GM18517 (cell line): ENCODE measurements around the gene KRTAP4-4.
"Not testable (repeated sequence)": the region's sequence is repeated elsewhere in the genome, so short reads cannot be mapped to it uniquely, and the experiment has no call there.

Source experiments
- ATAC-seq: cut with Tn5 transposase; IDR thresholded peaks from one replicate; pipeline ENCODE4 v1.9.1; 2021; ENCODE audit warnings: mild to moderate bottlenecking, moderate library complexity; ENCODE audit not compliant: unreplicated experiment

Gene KRTAP4-4

DNA sequence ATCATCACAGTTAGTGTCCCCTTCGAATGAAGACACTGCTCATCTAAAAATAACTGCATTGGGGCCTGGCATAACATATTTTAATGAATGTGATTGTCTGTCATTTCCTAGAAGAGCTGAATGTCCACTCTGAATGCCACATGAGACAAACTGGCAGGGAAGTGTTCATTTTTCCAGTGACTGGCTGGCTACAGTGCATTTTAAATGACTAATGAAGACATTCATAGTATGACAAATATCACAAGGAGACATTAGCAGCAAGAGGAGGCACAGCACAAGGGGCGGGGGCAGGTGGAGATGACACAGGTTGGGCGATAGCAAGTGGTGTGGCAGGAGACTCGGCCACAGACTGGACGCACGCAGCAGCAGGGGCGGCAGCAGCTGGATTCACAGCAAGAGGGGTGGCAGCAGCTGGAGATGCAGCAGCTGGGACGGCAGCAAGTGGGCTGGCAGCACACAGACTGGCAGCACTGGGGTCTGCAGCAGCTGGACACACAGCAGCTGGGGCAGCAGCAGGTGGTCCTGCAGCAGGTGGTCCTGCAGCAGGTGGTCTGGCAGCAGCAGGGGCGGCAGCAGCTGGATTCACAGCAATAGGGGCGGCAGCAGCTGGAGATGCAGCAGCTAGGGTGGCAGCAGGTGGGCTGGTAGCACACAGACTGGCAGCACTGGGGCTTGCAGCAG lies 11.4 kb downstream of the KRTAP4-4 start:
- not testable (repeated sequence) for ATAC-seq

DNA sequence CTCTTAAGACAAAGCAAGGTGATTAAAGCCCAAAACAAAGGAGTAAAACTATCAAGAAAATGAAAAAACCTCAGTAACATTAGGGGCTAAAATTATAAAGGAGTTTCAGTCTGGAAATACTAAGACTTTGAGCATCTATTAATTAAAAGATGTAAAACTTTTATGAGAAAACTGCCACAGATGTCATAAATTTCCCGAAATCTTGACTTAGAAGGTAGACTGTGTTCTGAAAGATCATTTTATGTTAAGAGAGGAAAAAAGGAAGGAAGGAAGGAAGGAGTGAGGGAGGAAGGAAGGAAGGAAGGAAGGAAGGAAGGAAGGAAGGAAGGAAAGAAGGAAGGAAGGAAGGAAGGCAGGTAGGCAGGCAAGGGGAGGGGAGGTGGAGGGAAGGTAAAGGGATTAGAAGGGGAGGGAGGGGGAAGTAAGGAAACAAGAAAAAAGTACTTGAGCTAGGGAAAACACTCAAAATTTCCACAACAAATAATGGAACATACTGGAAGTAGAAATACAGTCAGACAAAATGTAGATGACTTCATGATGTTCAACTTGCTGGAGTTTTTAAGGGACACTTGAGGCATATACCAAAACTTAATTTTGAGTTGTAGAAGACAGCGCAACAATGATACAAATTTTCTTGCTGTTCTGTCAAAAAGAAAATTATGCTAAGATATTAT lies 12.9 kb downstream of the KRTAP4-4 start:
- no peak for ATAC-seq

DNA sequence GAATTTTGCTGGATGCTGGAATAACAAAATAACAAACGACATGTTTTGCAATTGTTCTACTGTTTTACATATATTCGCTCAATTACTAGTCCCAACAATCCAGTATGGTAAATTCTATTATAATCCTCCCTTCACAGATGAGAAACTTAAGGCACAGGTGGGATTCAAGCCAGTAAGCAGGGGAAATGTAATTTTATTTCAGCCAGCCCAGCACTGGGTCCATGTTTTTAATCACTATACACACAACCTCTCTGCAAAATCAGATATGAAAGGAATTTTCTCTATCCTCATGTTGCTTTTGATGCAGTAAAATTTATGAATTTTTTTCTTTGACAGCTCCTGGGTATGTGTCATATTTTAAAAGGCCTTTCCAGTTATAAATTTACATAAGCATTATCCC lies 15.3 kb downstream of the KRTAP4-4 start:
- no peak for ATAC-seq

DNA sequence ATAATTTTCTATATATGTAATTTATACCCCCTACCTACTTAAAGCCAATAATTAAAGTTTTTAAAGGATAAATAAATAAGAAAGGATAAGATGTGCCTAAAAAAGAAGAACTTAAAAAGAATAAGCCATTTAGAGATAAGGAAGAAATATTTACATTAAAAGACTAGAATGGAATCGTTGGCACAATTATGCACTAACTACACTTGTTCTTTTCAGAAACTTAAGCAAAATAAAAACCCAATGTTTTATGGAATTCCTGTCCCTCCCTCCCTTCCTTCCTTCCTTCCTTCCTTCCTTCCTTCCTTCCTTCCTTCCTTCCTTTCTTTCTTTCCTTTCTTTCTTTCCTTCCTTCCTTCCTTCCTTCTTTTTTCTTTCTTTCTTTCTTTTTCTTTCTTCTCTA lies 15.7 kb downstream of the KRTAP4-4 start:
- ATAC-seq = no peak

DNA sequence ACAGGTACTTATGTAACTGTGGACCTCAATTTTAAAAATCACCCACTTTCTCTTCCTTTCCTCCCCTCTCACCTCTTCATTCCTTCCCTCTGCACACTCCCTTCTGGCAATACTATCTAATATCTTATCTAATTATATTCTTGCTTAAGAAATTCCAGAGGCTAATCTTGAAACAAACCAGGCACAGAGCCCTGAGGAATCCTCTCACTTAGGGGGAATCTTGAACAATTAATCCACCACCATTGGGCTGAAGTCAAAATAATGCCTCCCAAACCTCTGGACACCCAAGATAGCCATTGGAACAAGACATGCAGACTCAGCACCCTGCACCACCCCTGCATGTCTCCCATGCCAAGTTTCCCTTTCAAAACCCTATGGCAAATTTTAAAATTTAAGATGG lies 19.2 kb downstream of the KRTAP4-4 start:
- ATAC-seq = no peak

DNA sequence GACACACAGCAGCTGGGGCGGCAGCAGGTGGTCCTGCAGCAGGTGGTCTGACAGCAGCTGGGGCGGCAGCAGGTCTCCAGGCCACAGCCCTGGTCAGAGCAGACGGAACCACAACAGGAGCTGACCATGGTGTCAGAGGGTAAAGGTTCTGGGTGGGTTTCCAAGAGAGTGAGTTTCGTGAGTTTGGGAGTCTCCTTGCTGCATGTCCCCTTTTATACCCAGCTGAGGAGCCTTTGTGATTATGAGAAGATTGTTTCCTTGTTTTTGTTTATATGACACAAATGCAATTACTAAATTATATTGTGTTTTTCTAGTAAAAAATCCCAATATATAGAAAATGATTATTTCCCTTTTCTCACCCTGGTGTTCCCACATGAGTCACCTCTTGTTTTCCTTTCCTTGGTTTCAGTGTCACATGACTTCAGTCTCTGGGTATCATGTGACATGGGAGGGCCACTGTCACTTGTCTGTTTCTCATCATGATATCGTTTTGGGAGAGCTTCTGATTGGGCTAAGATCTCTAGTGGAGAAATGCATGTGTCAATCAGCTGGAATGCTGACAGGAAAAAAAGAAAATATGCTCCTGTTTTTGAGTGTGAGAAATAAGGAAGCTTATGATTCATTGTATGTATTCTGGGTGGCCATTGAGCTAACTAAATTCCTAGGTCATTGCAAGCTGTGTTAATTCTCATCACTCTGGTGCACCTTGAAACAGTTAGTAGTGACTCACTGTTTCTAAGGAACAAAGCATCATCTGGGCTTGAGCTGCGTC lies 20.0 kb downstream of the KRTAP4-4 start, which contains the start of gene KRTAP4-6:
TSS of gene KRTAP4-6 (minus strand) at position 185 of the 772 bp plus-strand sequence. CDS start at position 128, 57 bp downstream.
- no peak for ATAC-seq

DNA sequence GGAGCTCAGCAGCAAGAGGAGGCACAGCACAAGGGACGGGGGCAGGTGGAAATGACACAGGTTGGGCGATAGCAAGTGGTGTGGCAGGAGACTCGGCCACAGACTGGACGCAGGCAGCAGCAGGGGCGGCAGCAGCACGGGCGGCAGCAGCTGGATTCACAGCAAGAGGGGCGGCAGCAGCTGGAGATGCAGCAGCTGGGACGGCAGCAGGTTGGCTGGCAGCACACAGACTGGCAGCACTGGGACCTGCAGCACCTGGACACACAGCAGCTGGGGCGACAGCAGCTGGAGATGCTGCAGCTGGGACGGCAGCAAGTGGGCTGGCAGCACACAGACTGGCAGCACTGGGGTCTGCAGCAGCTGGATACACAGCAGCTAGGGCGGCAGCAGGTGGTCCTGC lies 20.7 kb downstream of the KRTAP4-4 start:
- ATAC-seq = not testable (repeated sequence)

DNA sequence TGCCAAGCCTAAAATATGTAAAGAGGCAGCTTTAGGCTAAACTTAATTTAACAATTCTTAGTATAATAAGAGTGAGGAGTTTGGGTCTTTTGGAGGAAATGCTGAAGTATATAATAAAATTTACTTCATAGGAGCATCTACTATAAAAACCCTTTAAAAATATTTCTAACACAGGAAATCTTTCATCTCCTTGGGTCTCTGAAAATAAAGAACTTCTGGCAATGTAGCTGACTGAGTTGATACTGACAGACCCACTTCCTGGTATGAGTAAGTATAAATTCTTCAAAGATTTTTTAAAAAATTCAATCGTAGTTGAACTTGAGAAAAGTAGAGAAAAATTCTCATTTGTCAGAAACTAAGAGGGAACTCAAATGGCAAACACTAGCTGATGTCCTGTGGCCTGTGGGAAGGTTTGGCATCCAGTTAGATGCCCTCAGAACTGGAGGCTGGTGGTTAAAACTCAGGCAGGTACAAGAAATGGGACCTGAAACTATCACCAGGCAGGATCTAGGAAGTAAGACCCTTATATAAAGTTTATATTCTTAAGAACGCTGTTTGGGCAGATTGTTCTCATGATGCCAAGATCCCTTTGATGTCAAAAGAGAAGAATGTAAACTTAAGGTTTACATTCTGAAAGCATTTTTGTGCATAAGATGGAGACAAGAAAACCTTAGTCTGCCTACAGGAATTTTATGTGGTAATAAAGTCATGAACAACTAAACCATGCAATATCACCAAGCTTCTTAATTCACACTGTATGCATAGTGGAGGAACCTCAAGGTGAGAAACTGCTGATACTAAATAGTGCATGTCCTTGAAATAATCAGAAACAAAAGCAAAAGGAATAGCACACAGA lies 26.4 kb downstream of the KRTAP4-4 start:
- ATAC-seq = no peak

DNA sequence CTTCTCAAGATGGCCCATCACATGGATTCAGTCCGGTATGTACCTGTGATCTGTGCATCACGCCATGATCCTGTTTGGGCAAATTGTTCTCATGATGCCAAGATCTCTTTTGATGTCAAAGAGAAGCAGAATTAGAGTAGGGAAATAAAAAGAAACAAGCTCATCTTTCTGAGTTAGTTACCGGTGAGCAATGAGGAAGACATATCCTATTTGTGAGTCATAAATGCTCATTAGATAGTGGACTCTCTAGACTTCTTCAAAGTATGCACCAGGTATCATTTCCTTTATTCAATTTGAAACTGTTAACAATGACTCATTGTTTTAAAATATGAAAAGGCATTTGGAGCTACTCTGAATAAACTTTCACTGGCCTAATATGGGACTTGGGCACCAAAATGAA lies 28.6 kb downstream of the KRTAP4-4 start:
- no peak for ATAC-seq

DNA sequence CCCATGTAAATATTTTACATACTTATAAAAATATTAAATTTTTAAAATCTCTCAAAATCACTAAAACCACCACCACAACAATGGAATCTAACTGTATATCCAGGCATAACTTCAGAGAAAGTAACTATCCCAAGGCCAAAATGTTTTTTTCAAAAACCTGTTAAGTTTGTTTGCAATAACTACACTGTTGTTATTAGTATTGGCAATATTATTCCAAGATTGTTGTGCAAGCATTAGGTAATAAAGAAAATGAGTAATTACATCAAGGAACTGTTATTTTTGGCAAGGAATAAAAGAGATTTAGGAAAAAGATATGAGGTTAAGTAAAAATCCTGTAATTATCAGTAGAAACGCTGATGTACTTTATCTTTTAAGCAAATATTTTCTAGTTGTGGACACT lies 33.2 kb downstream of the KRTAP4-4 start:
- no peak for ATAC-seq

DNA sequence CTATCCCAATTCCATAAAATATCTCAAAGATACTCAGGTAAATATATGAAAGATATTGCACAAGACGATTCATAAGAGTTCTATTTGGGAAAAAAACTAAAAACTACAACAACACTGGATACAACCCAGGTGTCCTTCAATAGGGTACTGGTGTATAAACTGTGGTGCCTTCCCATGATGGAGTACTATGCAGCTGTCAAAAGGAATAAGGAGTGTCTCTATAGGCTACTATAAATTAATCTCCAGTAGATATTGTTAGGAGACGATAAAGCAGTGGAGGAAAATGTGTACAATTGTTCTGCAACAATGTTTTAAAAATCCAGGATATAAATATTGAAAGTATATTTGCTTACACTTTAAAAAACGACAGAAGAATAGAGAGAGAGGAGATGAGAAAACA lies 34.1 kb downstream of the KRTAP4-4 start:
- no peak for ATAC-seq

DNA sequence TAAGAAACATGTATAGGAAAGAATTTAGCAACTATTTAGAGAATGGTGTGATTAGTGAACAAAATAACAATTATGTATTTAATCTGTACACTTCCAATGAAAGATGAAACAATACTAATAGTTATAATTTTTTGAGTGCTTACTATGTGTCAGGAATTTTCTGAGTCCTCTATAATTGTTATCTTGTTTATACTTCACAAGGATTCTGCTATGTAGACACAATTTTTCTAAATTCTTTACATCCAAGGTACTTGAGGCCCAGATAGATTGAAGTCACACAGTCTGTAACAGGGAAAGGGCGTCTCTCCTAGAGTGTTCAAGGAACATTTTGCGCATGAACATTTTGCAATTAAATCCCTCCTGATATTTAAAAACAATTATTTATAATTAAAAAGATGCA lies 35.5 kb downstream of the KRTAP4-4 start:
- no peak for ATAC-seq

DNA sequence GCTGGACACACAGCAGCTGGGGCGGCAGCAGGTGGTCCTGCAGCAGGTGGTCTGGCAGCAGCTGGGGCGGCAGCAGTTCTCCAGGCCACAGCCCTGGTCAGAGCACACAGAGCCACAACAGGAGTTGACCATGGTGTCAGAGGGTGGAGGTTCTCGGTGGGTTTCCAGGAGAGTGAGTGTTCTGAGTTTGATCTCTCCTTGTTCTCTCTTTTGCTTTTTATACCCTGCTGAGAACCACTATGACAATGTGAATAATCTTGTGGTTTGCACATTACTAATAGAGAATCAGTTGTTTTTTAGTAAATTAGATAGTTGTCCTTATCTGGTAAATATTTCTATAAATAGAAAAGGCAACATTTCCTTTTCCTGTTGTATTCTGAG lies 36.6 kb downstream of the KRTAP4-4 start, which contains the start of gene KRTAP4-12:
TSS of gene KRTAP4-12 (minus strand) at position 192 of the 381 bp plus-strand sequence. CDS start at position 132, 60 bp downstream.
- not testable (repeated sequence) for ATAC-seq

DNA sequence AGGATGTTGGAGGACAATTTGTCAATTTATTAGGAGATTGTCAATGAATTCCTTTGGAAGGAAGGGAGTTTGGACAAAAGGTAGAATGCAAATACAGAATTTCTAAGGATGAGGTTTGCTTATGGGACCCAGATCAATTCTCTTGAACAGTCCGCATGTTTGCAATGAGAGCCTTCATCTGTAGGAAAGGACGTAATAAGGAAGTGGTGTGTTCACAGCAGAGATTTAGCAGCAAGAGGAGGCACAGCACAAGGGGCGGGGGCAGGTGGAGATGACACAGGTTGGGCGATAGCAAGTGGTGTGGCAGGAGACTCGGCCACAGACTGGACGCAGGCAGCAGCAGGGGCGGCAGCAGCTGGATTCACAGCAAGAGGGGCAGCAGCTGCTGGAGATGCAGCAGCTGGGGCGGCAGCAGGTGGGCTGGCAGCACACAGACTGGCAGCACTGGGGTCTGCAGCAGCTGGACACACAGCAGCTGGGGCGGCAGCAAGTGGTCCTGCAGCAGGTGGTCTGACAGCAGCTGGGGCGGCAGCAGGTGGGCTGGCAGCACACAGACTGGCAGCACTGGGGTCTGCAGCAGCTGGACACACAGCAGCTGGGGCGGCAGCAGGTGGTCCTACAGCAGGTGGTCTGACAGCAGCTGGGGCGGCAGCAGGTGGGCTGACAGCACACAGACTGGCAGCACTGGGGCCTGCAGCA lies 37.1 kb downstream of the KRTAP4-4 start:
- ATAC-seq = not testable (repeated sequence)

DNA sequence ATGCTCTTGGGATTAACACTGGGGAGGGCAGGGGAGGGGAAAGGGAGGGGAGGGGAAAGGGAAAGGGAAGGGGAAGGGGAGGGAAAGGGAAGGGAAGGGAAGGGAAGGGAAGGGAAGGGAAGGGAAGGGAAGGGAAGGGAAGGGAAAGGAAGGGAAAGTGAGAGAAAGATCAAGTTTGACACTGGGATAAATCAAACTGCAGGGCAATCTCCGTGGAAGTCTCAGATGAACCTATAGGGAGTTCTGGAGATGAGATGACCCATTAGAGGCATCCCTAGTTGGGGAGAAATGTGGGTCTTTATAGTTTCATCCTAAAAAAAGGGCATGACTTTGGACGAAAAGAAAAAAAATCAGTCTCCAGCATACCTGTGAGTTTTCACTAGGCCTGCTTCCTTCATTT lies 38.8 kb downstream of the KRTAP4-4 start:
- ATAC-seq = no peak

DNA sequence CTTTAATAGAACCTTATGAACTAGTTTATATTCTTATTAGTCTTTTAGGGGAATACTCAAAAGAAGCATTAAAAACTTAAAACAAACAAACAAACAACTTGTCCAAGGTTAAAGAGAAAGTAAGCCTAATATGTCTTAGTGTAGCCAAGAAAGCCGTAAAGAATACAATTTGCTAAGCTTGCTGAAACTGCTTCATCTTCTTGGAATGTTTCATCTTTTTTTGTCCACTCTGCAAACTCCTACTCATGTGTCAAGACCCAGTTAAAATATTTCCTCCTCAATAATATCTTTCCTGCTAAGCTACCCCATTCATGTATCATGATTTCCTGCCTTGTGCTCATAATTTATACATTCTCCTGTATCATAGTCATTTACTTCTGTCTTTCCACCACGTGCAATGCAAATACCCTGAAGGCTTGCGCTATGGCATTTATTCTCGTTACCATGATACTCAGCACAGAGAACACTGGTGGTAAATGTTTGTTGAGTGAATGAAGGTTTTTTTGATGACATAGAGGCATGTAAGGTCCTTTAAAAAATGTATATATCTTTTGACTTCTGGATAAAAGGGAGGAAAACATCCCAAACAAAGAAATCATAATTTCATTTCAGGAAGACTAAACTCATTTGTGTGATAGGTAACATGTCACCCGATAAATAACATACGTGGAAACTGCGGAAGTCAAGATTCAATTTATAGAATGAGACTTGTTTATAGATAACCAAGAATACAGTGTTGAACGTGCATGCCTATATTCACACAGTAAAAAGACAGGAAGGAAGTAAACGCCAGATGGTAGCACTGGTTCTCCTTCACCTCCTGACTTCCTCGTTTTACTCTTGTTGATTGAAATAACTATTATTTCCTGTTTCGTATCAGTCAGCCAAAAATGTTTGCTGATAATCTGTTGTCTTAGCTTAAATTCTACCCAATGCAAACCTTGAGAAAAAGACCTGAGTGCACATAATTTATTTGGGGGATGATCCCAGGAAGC lies 40.6 kb downstream of the KRTAP4-4 start:
- not testable (repeated sequence) for ATAC-seq

DNA sequence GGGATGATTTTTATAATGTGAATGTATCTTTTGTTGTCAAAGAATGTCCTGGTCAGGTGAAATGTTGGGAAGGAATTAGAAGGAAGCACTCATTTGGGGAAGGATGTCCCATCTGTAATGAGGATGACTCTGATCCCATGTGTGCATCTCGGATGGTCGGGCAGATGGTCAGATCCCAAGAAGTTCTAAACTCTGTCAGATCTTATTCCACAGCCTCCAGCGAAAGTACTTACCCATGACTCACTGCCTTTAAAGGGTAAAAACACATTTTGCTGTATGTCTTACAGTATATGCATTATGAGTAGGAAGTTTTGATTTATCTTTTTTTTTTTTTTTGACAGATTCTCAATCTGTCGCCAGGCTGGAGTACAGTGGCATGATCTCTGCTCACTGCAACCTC lies 41.8 kb downstream of the KRTAP4-4 start:
- no peak for ATAC-seq

DNA sequence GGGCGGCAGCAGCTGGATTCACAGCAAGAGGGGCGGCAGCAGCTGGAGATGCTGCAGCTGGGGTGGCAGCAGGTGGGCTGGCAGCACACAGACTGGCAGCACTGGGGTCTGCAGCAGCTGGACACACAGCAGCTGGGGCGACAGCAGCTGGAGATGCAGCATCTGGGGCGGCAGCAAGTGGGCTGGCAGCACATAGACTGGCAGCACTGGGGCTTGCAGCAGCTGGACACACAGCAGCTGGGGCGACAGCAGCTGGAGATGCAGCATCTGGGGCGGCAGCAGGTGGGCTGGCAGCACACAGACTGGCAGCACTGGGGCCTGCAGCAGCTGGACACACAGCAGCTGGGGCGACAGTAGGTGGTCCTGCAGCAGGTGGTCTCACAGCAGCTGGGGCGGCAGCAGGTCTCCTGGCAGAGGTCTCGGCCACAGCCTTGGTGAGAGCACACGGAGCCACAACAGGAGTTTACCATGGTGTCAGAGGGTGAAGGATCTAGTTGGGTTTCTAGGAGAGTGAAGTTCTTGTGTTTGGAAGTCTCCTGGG lies 42.6 kb downstream of the KRTAP4-4 start, which contains the start of gene KRTAP4-11:
TSS of gene KRTAP4-11 (minus strand) at position 528 of the 541 bp plus-strand sequence. CDS start at position 470, 58 bp downstream.
- not testable (repeated sequence) for ATAC-seq
